ENCODE data around the gene MRPL48.

MRPL48 gene

DNA sequence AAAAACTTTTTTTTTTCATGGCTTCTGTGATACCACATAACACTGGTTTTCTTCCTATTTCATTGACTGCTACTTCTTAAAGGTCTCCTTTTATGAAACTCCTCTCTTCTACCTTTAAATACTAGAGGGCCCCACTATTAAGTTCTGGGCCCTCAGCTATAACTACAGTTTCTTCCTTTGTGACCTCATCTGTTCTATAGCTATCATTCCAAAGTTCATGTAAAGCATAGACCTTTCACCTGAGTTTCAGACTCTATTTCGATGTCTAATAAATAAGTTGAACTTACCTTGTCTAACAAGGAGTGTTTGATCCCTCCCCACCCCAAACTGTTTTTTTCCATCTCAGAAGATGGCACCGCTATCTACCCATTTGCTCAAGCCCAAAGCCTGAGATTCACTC lies 124.4 kb downstream of the MRPL48 start:
- Histone ChIP-seq H3K4me1 (ENCODE audit: control insufficient read depth, insufficient read depth, low read length, poor library complexity, severe bottlenecking) (no peaks in the 10 kb centered on the region), H3K36me3 (ENCODE audit: control insufficient read depth, insufficient read depth, low read length) (peaks cover 58% of the 10 kb centered on the region), H3K27me3 (replicated peaks; ENCODE audit: control insufficient read depth, insufficient read depth, low read length, poor library complexity, severe bottlenecking) (no peaks in the 10 kb centered on the region), H3K4me3 (ENCODE audit: insufficient read depth, low read depth, low read length, poor library complexity, severe bottlenecking) (no peak overlapping the region), H3K9me3 (ENCODE audit: control insufficient read depth, low read length) (no peaks in the 10 kb centered on the region), H3K27ac (ENCODE audit: insufficient read depth, low read length, poor library complexity, severe bottlenecking) (no peak overlapping the region)
- no peak for DNase-seq

DNA sequence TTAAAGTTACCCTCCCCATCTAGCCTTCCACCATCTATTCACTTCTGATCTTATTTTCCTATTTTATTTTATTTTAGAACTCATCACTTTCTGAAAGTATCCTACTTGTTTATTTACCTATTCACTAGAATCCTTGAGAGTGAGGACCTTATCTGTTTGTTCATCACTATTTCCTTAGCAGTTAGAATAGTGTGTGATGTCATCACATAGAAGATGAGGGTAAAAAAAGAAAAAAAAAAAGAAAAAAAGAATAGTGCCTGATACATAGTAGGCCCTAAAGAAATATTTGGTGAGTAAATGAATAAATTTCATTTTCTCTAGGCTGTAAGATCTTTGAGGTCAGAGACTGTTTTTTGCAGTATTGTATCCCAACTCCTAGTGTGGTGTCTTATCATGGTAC lies 125.8 kb downstream of the MRPL48 start:
- no peaks in the 10 kb centered on the region for H3K9me3 ChIP-seq (ENCODE audit: control insufficient read depth, low read length)
- H3K27me3 ChIP-seq (replicated peaks; ENCODE audit: control insufficient read depth, insufficient read depth, low read length, poor library complexity, severe bottlenecking): no peaks in the 10 kb centered on the region
- H3K4me3 ChIP-seq (ENCODE audit: insufficient read depth, low read depth, low read length, poor library complexity, severe bottlenecking): no peak overlapping the region
- DNase-seq: no peak
- H3K4me1 ChIP-seq (ENCODE audit: control insufficient read depth, insufficient read depth, low read length, poor library complexity, severe bottlenecking): no peaks in the 10 kb centered on the region
- peaks cover 61% of the 10 kb centered on the region for H3K36me3 ChIP-seq (ENCODE audit: control insufficient read depth, insufficient read depth, low read length)
- H3K27ac ChIP-seq (ENCODE audit: insufficient read depth, low read length, poor library complexity, severe bottlenecking): no peak overlapping the region

DNA sequence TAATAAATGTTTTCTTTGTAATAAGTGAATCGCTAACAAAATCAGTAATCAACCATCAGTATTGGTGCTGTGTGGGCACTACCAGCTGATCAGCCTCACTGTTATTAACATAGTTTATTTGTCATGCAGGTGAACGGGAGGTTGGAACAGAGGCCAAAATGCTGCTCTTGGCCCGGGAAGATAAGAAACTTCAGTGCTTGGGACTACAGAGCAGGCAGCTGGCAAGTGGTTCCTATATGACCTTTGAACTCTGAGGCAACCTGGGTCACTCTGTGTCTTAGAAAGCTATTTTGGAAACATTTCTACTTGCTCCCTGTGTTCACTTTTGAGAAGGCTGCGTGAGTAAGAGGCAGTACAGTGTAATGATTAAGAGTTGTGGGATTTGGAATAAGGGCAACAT lies 126.6 kb downstream of the MRPL48 start:
- Histone ChIP-seq H3K36me3 (ENCODE audit: control insufficient read depth, insufficient read depth, low read length) (peaks cover 64% of the 10 kb centered on the region), H3K9me3 (ENCODE audit: control insufficient read depth, low read length) (no peaks in the 10 kb centered on the region), H3K27me3 (replicated peaks; ENCODE audit: control insufficient read depth, insufficient read depth, low read length, poor library complexity, severe bottlenecking) (no peaks in the 10 kb centered on the region), H3K4me1 (ENCODE audit: control insufficient read depth, insufficient read depth, low read length, poor library complexity, severe bottlenecking) (no peaks in the 10 kb centered on the region), H3K4me3 (ENCODE audit: insufficient read depth, low read depth, low read length, poor library complexity, severe bottlenecking) (no peak overlapping the region), H3K27ac (ENCODE audit: insufficient read depth, low read length, poor library complexity, severe bottlenecking) (no peak overlapping the region)
- DNase-seq: no peak

Data from effector memory CD4-positive, alpha-beta T cell (primary cell).